ENCODE measurements around the gene SH3D21. TPM values are rescaled to one million over a fixed set of nuclear protein-coding genes. Genes with fewer than 3 reads are reported as not detected.

Gene SH3D21
- total RNA-seq, 2 donors from 2014 or later, result 3.9 to 5.6 TPM

DNA sequence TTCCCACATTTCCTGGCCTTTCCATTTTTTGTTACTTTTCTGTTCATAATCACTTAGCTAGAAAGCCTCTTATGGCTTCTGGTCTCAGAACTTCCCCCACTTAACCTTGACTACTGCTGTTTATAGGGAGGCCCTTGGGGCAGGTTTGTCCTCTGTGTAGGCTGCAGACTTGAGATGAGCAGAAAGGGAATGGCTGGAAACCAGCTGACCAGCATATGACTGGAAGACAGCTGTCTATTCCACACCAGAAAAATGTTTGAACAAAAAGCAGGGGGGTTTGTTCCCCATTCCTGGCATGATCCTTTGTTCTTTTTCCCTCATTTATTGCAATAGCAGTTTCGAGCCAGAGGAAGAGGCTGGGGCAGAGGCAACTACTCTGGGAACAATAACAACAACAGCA is 4.9 kb upstream of the SH3D21 start:
- Histone ChIP-seq H3K27me3 (replicated peaks; ENCODE audit: insufficient read depth) (no peaks in the 10 kb centered on the region), H3K4me3 (no peak overlapping the region), H3K36me3 (peaks cover 44% of the 10 kb centered on the region), H3K27ac (no peak overlapping the region), H3K4me1 (ENCODE audit: control insufficient read depth in 1 of 2, low read depth in 2 of 2) (peaks cover 0 to 10% of the 10 kb centered on the region in 2 donors), H3K9me3 (no peaks in the 10 kb centered on the region)
- TF ChIP-seq, protein P1, sequence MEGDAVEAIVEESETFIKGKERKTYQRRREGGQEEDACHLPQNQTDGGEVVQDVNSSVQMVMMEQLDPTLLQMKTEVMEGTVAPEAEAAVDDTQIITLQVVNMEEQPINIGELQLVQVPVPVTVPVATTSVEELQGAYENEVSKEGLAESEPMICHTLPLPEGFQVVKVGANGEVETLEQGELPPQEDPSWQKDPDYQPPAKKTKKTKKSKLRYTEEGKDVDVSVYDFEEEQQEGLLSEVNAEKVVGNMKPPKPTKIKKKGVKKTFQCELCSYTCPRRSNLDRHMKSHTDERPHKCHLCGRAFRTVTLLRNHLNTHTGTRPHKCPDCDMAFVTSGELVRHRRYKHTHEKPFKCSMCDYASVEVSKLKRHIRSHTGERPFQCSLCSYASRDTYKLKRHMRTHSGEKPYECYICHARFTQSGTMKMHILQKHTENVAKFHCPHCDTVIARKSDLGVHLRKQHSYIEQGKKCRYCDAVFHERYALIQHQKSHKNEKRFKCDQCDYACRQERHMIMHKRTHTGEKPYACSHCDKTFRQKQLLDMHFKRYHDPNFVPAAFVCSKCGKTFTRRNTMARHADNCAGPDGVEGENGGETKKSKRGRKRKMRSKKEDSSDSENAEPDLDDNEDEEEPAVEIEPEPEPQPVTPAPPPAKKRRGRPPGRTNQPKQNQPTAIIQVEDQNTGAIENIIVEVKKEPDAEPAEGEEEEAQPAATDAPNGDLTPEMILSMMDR (IDR thresholded peaks at IDR 0.05), result no peak
- ATAC-seq (ENCODE audit: insufficient number of reproducible peaks, low FRiP score, low read depth), result no peak
- no peak for DNase-seq (ENCODE audit: low spot score)

DNA sequence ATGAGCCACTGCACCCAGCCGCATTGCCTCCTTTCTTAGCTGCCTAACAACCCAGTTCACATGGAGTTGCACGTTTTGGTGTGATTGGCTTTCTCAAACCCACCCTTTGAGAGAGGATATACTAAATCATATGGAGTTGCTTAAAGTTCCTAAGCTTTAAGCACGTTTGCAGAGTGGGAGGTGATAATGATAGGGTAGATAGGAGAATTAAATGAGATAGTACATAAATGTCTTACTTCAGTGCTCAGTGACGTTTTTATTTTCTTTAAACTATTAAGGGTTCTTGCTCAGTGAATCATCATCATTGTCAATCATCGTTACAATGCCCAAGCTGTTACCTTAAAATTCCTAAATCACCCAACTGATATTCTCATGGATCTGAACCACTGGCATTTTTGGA is 2.9 kb upstream of the SH3D21 start:
- no peak overlapping the region for H3K27ac ChIP-seq
- H3K27me3 ChIP-seq (replicated peaks; ENCODE audit: insufficient read depth), result no peaks in the 10 kb centered on the region
- H3K36me3 ChIP-seq, result peaks cover 34% of the 10 kb centered on the region
- no peaks in the 10 kb centered on the region for H3K9me3 ChIP-seq
- TF ChIP-seq, protein P1 (IDR thresholded peaks at IDR 0.05), result no peak
- H3K4me3 ChIP-seq, result no peak overlapping the region
- ATAC-seq (ENCODE audit: insufficient number of reproducible peaks, low FRiP score, low read depth), result no peak
- DNase-seq (ENCODE audit: low spot score), result no peak
- peaks cover 0 to 20% of the 10 kb centered on the region in 2 donors for H3K4me1 ChIP-seq (ENCODE audit: control insufficient read depth in 1 of 2, low read depth in 2 of 2)

DNA sequence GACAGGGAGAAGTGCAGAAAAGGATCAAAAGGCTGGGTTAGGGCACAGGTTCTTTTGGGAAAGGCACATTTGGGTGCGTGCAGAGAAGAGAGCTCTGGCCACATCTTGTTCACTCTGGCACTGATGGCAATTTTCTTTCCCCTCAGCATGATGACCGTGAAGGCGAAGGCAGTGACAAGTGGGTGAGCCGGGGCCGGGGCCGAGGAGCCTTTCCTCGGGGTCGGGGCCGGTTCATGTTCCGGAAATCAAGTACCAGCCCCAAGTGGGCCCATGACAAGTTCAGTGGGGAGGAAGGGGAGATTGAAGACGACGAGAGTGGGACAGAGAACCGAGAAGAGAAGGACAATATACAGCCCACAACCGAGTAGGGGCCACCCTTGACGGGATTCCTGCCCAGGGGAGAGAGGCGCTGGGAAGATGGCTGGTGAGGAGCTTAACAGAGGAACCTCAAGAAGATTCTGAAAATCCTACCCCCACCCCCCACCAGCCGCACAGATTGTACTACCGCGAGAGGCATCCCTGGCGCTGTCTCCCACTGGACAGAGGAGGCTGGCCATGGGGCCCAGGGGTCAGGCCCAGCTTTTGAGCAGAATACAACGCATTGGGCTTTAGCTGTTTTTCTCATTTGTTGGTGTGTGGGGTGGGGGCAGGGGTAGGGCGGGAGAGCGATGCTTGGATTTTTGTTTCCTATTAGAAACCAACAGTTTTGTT is 2.4 kb upstream of the SH3D21 start:
- H3K27ac ChIP-seq, result no peak overlapping the region
- H3K9me3 ChIP-seq, result no peaks in the 10 kb centered on the region
- ATAC-seq (ENCODE audit: insufficient number of reproducible peaks, low FRiP score, low read depth) (no peak), DNase-seq (ENCODE audit: low spot score) (no peak)
- peaks cover 0 to 20% of the 10 kb centered on the region in 2 donors for H3K4me1 ChIP-seq (ENCODE audit: control insufficient read depth in 1 of 2, low read depth in 2 of 2)
- H3K27me3 ChIP-seq (replicated peaks; ENCODE audit: insufficient read depth), result no peaks in the 10 kb centered on the region
- TF ChIP-seq, protein P1 (IDR thresholded peaks at IDR 0.05), result no peak
- H3K4me3 ChIP-seq, result no peak overlapping the region
- peaks cover 34% of the 10 kb centered on the region for H3K36me3 ChIP-seq

DNA sequence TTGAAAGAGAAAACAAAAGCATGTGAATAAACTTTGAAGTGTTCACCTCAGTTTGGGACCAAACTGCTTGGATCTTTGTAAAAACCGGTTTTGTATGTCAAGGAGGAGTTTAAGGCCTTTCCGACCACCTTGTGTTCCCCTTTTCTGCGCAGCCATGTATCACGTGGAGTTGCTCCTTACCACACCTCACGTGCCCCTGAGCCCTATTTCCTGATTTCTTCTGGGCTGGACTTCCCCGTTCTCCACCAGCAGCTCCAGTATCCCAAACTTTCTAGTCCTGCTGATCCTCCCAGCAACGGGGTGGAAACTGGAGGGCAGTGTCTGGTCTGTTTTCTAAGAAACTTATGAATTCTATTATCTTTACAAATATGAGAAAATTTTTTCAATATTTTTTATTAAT is 1.6 kb upstream of the SH3D21 start:
- DNase-seq (ENCODE audit: low spot score), result no peak
- ATAC-seq (ENCODE audit: insufficient number of reproducible peaks, low FRiP score, low read depth), result no peak
- no peaks in the 10 kb centered on the region for H3K27me3 ChIP-seq (replicated peaks; ENCODE audit: insufficient read depth)
- TF ChIP-seq, protein P1 (IDR thresholded peaks at IDR 0.05), result no peak
- no peaks in the 10 kb centered on the region for H3K9me3 ChIP-seq
- H3K36me3 ChIP-seq, result peaks cover 34% of the 10 kb centered on the region
- no peak overlapping the region for H3K4me3 ChIP-seq
- peaks cover 0 to 20% of the 10 kb centered on the region in 2 donors for H3K4me1 ChIP-seq (ENCODE audit: control insufficient read depth in 1 of 2, low read depth in 2 of 2)
- H3K27ac ChIP-seq, result no peak overlapping the region

DNA sequence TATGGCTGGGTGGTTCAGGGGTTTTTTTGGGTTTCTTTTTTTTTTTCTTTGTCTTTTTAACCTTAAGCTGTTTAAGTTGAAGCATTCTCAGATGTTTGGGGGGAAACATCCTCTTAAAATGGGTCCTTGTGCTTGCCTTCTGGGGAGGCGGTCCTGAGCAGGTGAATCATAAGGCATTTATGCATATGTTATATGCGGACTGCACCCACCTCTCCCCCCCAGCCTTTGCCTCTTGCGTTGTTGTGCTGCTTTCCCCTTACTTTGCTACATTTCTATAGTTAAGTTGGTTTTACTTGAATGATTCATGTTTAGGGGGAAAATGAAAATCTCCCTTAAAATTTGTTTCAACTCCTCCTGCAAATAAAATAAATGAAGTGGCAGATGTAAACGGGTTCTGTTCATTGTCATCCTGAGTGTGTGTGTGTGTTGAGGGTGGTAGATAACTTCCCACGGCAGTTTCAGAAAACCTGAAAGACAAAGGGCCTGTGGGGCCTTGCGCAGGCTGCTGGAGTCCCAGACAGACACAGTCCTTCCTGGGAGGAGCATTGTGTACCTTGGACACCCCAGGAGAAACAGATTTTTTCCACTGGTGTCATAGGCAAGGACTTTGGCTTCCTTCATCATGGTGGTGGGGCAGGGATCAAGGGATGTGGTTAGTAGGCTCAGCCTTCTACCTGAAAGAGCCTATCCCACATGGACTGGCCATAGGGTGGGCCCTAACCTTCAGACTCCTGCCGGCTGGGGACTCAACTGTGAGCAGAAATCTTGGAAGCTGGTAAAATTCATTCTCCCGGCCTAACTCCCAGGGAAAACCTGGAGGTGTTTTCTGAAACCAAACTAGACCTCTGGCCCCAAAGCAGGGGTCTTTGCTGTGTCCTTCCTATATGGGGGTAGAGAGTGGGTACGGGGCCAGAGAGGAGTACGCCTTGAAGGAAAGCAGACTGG is 926 bp upstream of the SH3D21 start:
- no peak overlapping the region for H3K4me3 ChIP-seq
- peak overlapping the region in 1 of 2 donors; percentile 6 for H3K27ac ChIP-seq
- DNase-seq (ENCODE audit: low spot score), result no peak
- no peak for ATAC-seq (ENCODE audit: insufficient number of reproducible peaks, low FRiP score, low read depth)
- TF ChIP-seq, protein P1 (IDR thresholded peaks at IDR 0.05), result no peak
- no peaks in the 10 kb centered on the region for H3K27me3 ChIP-seq (replicated peaks; ENCODE audit: insufficient read depth)
- peaks cover 0 to 20% of the 10 kb centered on the region in 2 donors for H3K4me1 ChIP-seq (ENCODE audit: control insufficient read depth in 1 of 2, low read depth in 2 of 2)
- peaks cover 34% of the 10 kb centered on the region for H3K36me3 ChIP-seq
- H3K9me3 ChIP-seq, result no peaks in the 10 kb centered on the region

Data from thoracic aorta (tissue), 2 donors.